Fibroblast of mammary gland (primary cell): Measurements from ENCODE around the gene ZNF385D.
A peak's percentile ranks its signal among the peaks of the same experiment; 100 is the strongest.

ENCODE experiments used
- DNase-seq: peaks from one replicate; pipeline ENCODE4 v3.0.0-alpha.2; 2010; ENCODE audit warnings: low read depth
- H3K4me3 ChIP-seq: 2 replicates; pipeline ENCODE4 v1.5.1; 2011; ENCODE audit warnings: low read depth, mild to moderate bottlenecking, low read length, moderate library complexity; ENCODE audit not compliant: control insufficient read depth
- CTCF ChIP-seq: conservative IDR thresholded peaks from 2 replicates; pipeline ENCODE4 v1.5.1; 2011; ENCODE audit warnings: low read depth, low read length, inconsistent platforms; ENCODE audit not compliant: control insufficient read depth, insufficient read depth

The ZNF385D gene

GRCh38 chr3:21462141-21462540 is 288.9 kb downstream of the ZNF385D start:
- no peak for TF ChIP-seq CTCF
- H3K4me3 ChIP-seq, result no peak overlapping the region
- DNase-seq, result peak; percentile 36

- H3K4me3 ChIP-seq, result no peak overlapping the region
- no peak for TF ChIP-seq CTCF
- DNase-seq, result no peak
Observed at GRCh38 chr3:21457084-21457483, 293.9 kb downstream of the ZNF385D start.

GRCh38 chr3:21449738-21450137 is 301.3 kb downstream of the ZNF385D start:
- TF ChIP-seq CTCF, result no peak
- no peak overlapping the region for H3K4me3 ChIP-seq
- DNase-seq, result no peak

GRCh38 chr3:21447476-21448151 is 303.4 kb downstream of the ZNF385D start:
- no peak overlapping the region for H3K4me3 ChIP-seq
- no peak for TF ChIP-seq CTCF
- DNase-seq, result peak; percentile 82

GRCh38 chr3:21446945-21447475 is 304.0 kb downstream of the ZNF385D start:
- no peak for DNase-seq
- no peak overlapping the region for H3K4me3 ChIP-seq
- TF ChIP-seq CTCF, result no peak

- TF ChIP-seq CTCF, result no peak
- no peak for DNase-seq
- no peak overlapping the region for H3K4me3 ChIP-seq
Observed at GRCh38 chr3:21446027-21446426, 305.0 kb downstream of the ZNF385D start.
